Measurements from ENCODE around the gene TEKTIP1.

DNA sequence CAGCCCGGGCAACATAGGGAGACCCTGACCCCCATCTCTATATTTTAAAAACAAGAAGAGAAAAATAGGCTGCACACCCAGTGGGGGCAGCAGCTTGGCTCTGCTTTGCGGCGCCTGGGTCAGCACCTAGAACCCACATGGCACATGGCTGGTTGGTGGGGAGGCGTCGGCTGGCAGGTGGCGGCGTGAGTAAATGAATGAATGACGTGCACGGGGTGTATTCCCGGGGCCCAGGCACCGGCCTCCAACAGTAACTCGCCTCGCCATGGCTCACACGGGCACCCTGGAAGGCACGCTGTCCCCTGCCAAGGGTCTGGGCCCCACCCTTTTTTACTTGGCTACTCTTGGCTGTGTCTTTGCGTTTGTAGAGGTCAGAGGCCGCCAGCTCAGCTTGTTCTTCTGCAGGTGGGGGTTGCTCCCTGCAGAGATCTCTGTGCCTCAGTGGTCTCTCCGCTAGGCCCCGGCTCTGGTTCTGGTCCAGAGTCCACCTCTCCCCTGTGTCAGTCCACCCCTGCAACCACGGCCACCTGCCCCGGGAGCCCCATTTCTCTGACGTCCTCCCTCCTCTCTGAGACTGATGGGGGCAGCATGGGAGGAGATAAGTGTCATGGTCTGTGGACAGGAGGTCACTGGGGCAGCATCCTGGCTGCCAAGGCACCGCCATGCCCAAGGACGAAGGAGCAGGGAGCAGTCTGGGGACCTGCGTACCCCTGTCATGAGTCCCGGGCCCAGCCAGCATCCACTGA, 27.3 kb upstream of the TEKTIP1 start:
- TF ChIP-seq FOXA1 (IDR thresholded peaks at IDR 0.05) (no peak), FOXM1 (IDR thresholded peaks at IDR 0.05; ENCODE audit: borderline replicate concordance) (no peak)
- TF ChIP-seq, protein P1, sequence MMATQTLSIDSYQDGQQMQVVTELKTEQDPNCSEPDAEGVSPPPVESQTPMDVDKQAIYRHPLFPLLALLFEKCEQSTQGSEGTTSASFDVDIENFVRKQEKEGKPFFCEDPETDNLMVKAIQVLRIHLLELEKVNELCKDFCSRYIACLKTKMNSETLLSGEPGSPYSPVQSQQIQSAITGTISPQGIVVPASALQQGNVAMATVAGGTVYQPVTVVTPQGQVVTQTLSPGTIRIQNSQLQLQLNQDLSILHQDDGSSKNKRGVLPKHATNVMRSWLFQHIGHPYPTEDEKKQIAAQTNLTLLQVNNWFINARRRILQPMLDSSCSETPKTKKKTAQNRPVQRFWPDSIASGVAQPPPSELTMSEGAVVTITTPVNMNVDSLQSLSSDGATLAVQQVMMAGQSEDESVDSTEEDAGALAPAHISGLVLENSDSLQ (IDR thresholded peaks at IDR 0.05) = no peak

Data from HEK293T (cell line).